HCT116 (cell line): Measurements from ENCODE around the gene PAK1IP1.

Source experiments
- CEBPB ChIP-seq: IDR thresholded peaks from 2 replicates; pipeline ENCODE4 v1.6.1; 2012; ENCODE audit warnings: low read depth
- EZH2phosphoT487 ChIP-seq: fragments of 200-600 bp; IDR thresholded peaks from 2 replicates; pipeline ENCODE4 v1.6.1; 2018; ENCODE audit warnings: antibody characterized with exemption, borderline replicate concordance
- FOSL1 ChIP-seq: IDR thresholded peaks from 2 replicates; pipeline ENCODE4 v1.6.1; 2012; ENCODE audit warnings: low read depth
- JUND ChIP-seq: IDR thresholded peaks from 2 replicates; pipeline ENCODE4 v1.6.1; 2012
- POLR2A ChIP-seq: IDR thresholded peaks from 2 replicates; pipeline ENCODE4 v1.7.0; 2011; ENCODE audit warnings: borderline replicate concordance; ENCODE audit not compliant: insufficient read depth, insufficient read length; ENCODE audit errors: extremely low read depth
- SIN3A ChIP-seq: IDR thresholded peaks from 2 replicates; pipeline ENCODE4 v1.6.1; 2012; ENCODE audit warnings: low read depth
- TCF7L2 ChIP-seq: IDR thresholded peaks from 2 replicates; pipeline ENCODE4 v1.7.0; 2011; ENCODE audit warnings: borderline replicate concordance, inconsistent platforms; ENCODE audit not compliant: insufficient read depth, insufficient read length; ENCODE audit errors: extremely low read depth
- ZFX ChIP-seq: fragments of 450-650 bp; IDR thresholded peaks from 2 replicates; pipeline ENCODE4 v1.6.1; 2017
- TF ChIP-seq, protein P1 (sequence below), 3 experiments: fragments of 200-600 bp in 1 of 3; sonication (generic) in 1 of 3; IDR thresholded peaks in 2 of 3; conservative IDR thresholded peaks in 1 of 3; 2 replicates each; pipeline ENCODE4 v1.5.1; 2012 to 2017; ENCODE audit warnings: low read depth in 2 of 3, low read length in 2 of 3, antibody characterized with exemption in 1 of 3, borderline replicate concordance in 1 of 3, control low read depth in 1 of 3, mild to moderate bottlenecking in 1 of 3, mixed read lengths in 1 of 3, mixed run types in 1 of 3, moderate library complexity in 1 of 3; ENCODE audit not compliant: insufficient read depth in 1 of 3
- TF ChIP-seq, protein P2 (sequence below): IDR thresholded peaks from 2 replicates; pipeline ENCODE4 v1.6.1; 2012
- TF ChIP-seq, protein P3 (sequence below): IDR thresholded peaks from 2 replicates; pipeline ENCODE4 v1.6.1; 2012

DNA sequence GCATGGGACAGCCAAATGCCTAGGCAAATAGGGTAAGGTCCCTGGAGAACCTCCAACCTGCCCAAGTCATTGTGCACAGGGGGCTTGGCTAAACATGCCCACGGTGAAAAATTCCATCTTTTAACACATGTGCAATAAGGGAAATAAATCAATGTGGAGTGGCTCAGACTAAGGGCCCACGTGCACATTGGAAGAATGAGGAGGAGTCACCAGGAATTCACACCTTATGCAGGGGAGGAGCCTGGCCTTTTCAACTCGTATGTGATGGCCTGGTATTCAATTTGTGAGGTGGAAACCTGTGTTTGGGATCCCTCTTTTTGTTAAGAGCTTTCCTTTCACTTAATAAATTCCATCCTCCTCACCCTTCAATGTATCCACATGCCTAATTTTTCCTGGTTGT is 13.0 kb upstream of the PAK1IP1 start:
- no peak for TF ChIP-seq POLR2A
- no peak for TF ChIP-seq EZH2phosphoT487
- no peak for TF ChIP-seq TCF7L2
- TF ChIP-seq FOSL1: no peak
- no peak for TF ChIP-seq CEBPB
- no peak for TF ChIP-seq SIN3A
- no peak for TF ChIP-seq ZFX
- TF ChIP-seq, protein P1, sequence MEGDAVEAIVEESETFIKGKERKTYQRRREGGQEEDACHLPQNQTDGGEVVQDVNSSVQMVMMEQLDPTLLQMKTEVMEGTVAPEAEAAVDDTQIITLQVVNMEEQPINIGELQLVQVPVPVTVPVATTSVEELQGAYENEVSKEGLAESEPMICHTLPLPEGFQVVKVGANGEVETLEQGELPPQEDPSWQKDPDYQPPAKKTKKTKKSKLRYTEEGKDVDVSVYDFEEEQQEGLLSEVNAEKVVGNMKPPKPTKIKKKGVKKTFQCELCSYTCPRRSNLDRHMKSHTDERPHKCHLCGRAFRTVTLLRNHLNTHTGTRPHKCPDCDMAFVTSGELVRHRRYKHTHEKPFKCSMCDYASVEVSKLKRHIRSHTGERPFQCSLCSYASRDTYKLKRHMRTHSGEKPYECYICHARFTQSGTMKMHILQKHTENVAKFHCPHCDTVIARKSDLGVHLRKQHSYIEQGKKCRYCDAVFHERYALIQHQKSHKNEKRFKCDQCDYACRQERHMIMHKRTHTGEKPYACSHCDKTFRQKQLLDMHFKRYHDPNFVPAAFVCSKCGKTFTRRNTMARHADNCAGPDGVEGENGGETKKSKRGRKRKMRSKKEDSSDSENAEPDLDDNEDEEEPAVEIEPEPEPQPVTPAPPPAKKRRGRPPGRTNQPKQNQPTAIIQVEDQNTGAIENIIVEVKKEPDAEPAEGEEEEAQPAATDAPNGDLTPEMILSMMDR (IDR thresholded peaks at IDR 0.05 in 2 of 3, conservative IDR thresholded peaks at IDR 0.05 in 1 of 3; ENCODE audit: borderline replicate concordance in 1 of 3, insufficient read depth in 1 of 3, low read depth in 2 of 3, low read length in 2 of 3): no peak
- no peak for TF ChIP-seq JUND
- TF ChIP-seq, protein P2, sequence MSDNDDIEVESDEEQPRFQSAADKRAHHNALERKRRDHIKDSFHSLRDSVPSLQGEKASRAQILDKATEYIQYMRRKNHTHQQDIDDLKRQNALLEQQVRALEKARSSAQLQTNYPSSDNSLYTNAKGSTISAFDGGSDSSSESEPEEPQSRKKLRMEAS: no peak
- TF ChIP-seq, protein P3, sequence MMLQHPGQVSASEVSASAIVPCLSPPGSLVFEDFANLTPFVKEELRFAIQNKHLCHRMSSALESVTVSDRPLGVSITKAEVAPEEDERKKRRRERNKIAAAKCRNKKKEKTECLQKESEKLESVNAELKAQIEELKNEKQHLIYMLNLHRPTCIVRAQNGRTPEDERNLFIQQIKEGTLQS: no peak
